GM12891 (cell line): ENCODE measurements around the gene SLC5A12.

Source experiments
- PAX5 ChIP-seq: IDR thresholded peaks from 2 replicates; pipeline ENCODE4 v1.6.1; 2011; ENCODE audit warnings: low read length, moderate library complexity, mild to moderate bottlenecking; ENCODE audit not compliant: insufficient read depth, severe bottlenecking
- POLR2A ChIP-seq: IDR thresholded peaks from 2 replicates; pipeline ENCODE4 v1.6.1; 2011; ENCODE audit warnings: low read depth, low read length, control low read depth
- POLR2AphosphoS5 ChIP-seq: IDR thresholded peaks from 2 replicates; pipeline ENCODE4 v1.6.1; 2011; ENCODE audit warnings: low read depth, low read length, control low read depth
- SPI1 ChIP-seq: IDR thresholded peaks from 2 replicates; pipeline ENCODE4 v1.6.1; 2011; ENCODE audit warnings: low read depth, low read length, control low read depth

DNA sequence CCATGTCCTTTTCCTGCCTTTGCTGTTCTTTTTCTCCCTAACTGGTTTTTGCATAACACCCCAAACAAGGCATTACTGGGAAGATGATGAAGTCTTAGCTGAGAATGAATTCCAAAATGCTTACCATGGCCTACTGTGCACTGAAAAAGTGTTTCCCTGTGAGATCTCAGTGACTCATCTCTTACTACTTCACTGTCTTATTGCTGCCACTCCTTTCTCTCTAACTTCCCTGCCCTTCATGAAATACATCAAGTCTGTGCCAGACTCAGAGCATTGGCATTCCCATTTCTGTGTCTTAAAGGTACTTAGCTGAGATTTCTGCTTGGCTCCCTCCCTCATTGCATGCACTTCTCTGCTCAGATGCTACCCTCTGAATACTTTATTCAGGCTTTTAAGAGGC, 100.7 kb downstream of the SLC5A12 start:
- TF ChIP-seq POLR2AphosphoS5 (no peak), POLR2A (no peak), SPI1 (no peak), PAX5 (no peak)
